HCT116 (cell line): ENCODE measurements around the gene CDC42EP5. TPM values are rescaled to one million over a fixed set of nuclear protein-coding genes. Genes with fewer than 3 reads are reported as not detected.

ENCODE experiments used
- ATAC-seq: fragments of 200-7000 bp; cut with Tn5 transposase; 2 replicates; pipeline ENCODE4 v1.9.1; 2020; ENCODE audit warnings: mild to moderate bottlenecking, moderate library complexity
- BruUV-seq: library from RNA; stranded (reverse); fragments of 400-500 nt; replicated peaks from 2 replicates; lab custom pipeline; 2021; lab: Mats Ljungman, UMichigan
- CTCF ChIA-PET: fragments of 300-600 bp; sonication (Branson Sonifier 250); formaldehyde crosslinking; loops from one replicate; lab custom pipeline; 2021; ENCODE audit warnings: antibody characterized with exemption; lab: Charles Lee
- POLR2A ChIA-PET: fragments of 300-600, 350-600 bp; sonication (Branson Sonifier 250); formaldehyde crosslinking; loops from one replicate; lab custom pipeline; 2021; ENCODE audit warnings: antibody characterized with exemption; lab: Charles Lee
- RAD21 ChIA-PET, 2 experiments: fragments of 300-600 bp; sonication (Branson Sonifier 250); formaldehyde crosslinking; loops; one replicate each; lab custom pipeline; 2023; ENCODE audit warnings: low total read pairs in 2 of 2; ENCODE audit not compliant: uncharacterized antibody in 2 of 2, unreplicated experiment in 2 of 2, low non-redundant PET in 1 of 2; lab: Charles Lee
- DNase-seq: peaks from one replicate; pipeline ENCODE4 v3.0.0-alpha.2; 2010; ENCODE audit warnings: low read depth, low spot score
- H2AFZ ChIP-seq: fragments of 200-600 bp; shearing (Covaris generic), sonication (generic); 2 replicates; pipeline ENCODE4 v1.6.1; 2017; ENCODE audit warnings: low read depth, mixed run types, mixed read lengths, antibody characterized with exemption, low read length; ENCODE audit not compliant: poor library complexity, severe bottlenecking
- H3K27ac ChIP-seq: 2 replicates; pipeline ENCODE4 v1.5.1; 2012; ENCODE audit warnings: low read depth, low read length
- H3K27me3 ChIP-seq: fragments of 200-600 bp; sonication (generic); 2 replicates; pipeline ENCODE4 v1.6.1; 2016; ENCODE audit warnings: mixed run types, low read length, mixed read lengths; ENCODE audit not compliant: insufficient read depth
- H3K36me3 ChIP-seq, 2 experiments: fragments of 200-500 bp in 1 of 2; fragments of 200-600 bp in 1 of 2; sonication (Bioruptor generic) in 1 of 2; sonication (generic) in 1 of 2; 2 replicates each; pipeline versions ENCODE4 v1.5.1 to v1.6.1; 2014 to 2016; ENCODE audit warnings: low read length in 2 of 2, inconsistent platforms in 1 of 2, mixed read lengths in 1 of 2, mixed run types in 1 of 2; ENCODE audit not compliant: insufficient read depth in 2 of 2, control insufficient read depth in 1 of 2
- H3K4me1 ChIP-seq, 2 experiments: fragments of 200-600 bp in 1 of 2; sonication (generic) in 1 of 2; 2 replicates each; pipeline versions ENCODE4 v1.5.1 to v1.6.1; 2012 to 2017; ENCODE audit warnings: low read length in 2 of 2, inconsistent platforms in 1 of 2, mild to moderate bottlenecking in 1 of 2, mixed read lengths in 1 of 2, mixed run types in 1 of 2, moderate library complexity in 1 of 2; ENCODE audit not compliant: insufficient read depth in 2 of 2, control insufficient read depth in 1 of 2
- H3K4me2 ChIP-seq: fragments of 200-600 bp; sonication (generic); 2 replicates; pipeline ENCODE4 v1.6.1; 2017; ENCODE audit warnings: mixed run types, low read length, mixed read lengths
- H3K4me3 ChIP-seq, 2 experiments: fragments of 200-600 bp in 1 of 2; sonication (generic) in 1 of 2; replicated peaks in 1 of 2; 2 replicates each; pipeline ENCODE4 v1.5.1; 2011 to 2016; ENCODE audit warnings: low read length in 2 of 2, control low read depth in 1 of 2, low read depth in 1 of 2, mild to moderate bottlenecking in 1 of 2, mixed read lengths in 1 of 2, mixed run types in 1 of 2
- H3K79me2 ChIP-seq: fragments of 200-600 bp; sonication (generic); 2 replicates; pipeline ENCODE4 v1.6.1; 2017; ENCODE audit warnings: mild to moderate bottlenecking, mixed run types, low read length, moderate library complexity, mixed read lengths; ENCODE audit not compliant: insufficient read depth
- H3K9ac ChIP-seq: fragments of 200-600 bp; sonication (generic); 2 replicates; pipeline ENCODE4 v1.6.1; 2016; ENCODE audit warnings: low read length, mixed read lengths
- H3K9me2 ChIP-seq: fragments of 200-600 bp; sonication (generic), shearing (Covaris generic); 2 replicates; pipeline ENCODE4 v1.6.1; 2017; ENCODE audit warnings: mixed run types, mild to moderate bottlenecking, moderate library complexity; ENCODE audit not compliant: insufficient read depth
- H3K9me3 ChIP-seq, 2 experiments: fragments of 200-500 bp in 1 of 2; fragments of 200-600 bp in 1 of 2; sonication (Bioruptor generic) in 1 of 2; sonication (generic) in 1 of 2; 2 replicates each; pipeline ENCODE4 v1.6.1; 2014 to 2017; ENCODE audit warnings: low read length in 2 of 2, mixed read lengths in 2 of 2, inconsistent platforms in 1 of 2, low read depth in 1 of 2, mild to moderate bottlenecking in 1 of 2, mixed run types in 1 of 2, moderate library complexity in 1 of 2; ENCODE audit not compliant: control insufficient read depth in 1 of 2, insufficient read depth in 1 of 2
- H4K20me1 ChIP-seq: fragments of 200-600 bp; sonication (generic), shearing (Covaris generic); 2 replicates; pipeline ENCODE4 v1.6.1; 2017; ENCODE audit warnings: mixed run types, mild to moderate bottlenecking, moderate library complexity; ENCODE audit not compliant: insufficient read depth
- ELF1 ChIP-seq: IDR thresholded peaks from 2 replicates; pipeline ENCODE4 v1.6.1; 2012; ENCODE audit warnings: low read depth, borderline replicate concordance
- JUND ChIP-seq: IDR thresholded peaks from 2 replicates; pipeline ENCODE4 v1.6.1; 2012
- SP1 ChIP-seq: IDR thresholded peaks from 2 replicates; pipeline ENCODE4 v1.6.1; 2012; ENCODE audit warnings: low read depth
- SRF ChIP-seq: IDR thresholded peaks from 2 replicates; pipeline ENCODE4 v1.6.1; 2012; ENCODE audit warnings: low read depth
- TCF7L2 ChIP-seq: IDR thresholded peaks from 2 replicates; pipeline ENCODE4 v1.7.0; 2011; ENCODE audit warnings: borderline replicate concordance, inconsistent platforms; ENCODE audit not compliant: insufficient read depth, insufficient read length; ENCODE audit errors: extremely low read depth
- YY1 ChIP-seq: IDR thresholded peaks from 2 replicates; pipeline ENCODE4 v1.6.1; 2011; ENCODE audit warnings: low read length, low read depth, moderate library complexity, mild to moderate bottlenecking; ENCODE audit not compliant: insufficient replicate concordance; ENCODE audit errors: extremely low read depth
- intact Hi-C: fragments of 100-400 bp; cut with micrococcal nuclease; formaldehyde crosslinking; loops from 2 replicates; pipeline ENCODE4 v1.10.0; 2022
- total RNA-seq: library from RNA; stranded (reverse); gene quantifications from one replicate; pipeline ENCODE4 v1.2.1, GENCODE V29; 2021; ENCODE audit not compliant: unreplicated experiment

Gene CDC42EP5
- total RNA-seq, 1 experiment from 2014 or later: 0.64 TPM

DNA sequence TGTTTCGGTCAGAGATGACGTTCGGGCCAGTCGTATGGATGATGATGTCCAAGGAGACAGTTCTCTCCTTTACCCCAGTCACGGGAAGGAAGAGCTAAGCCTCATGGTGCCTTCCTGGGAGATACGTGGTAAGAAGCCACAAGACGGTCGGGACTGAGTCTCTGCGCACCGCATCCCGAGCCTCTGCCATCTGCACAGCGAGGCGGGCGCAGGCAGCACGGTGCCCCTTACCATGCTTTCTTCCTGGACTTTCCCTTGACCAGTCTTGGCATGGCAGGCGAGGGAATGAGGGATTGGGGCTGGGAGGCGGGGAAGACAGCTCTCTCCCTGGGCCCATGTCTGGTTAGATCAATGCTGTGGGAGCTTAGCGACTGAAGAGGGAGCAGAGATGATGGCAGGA lies 19.5 kb upstream of the CDC42EP5 start:
- Histone ChIP-seq H3K9me3 (no peaks in the 10 kb centered on the region), H3K27me3 (peaks cover 26% of the 10 kb centered on the region), H3K36me3 (no peaks in the 10 kb centered on the region), H4K20me1 (no peaks in the 10 kb centered on the region), H3K4me2 (no peak overlapping the region), H3K9ac (no peak overlapping the region), H3K27ac (no peak overlapping the region), H3K4me1 (no peaks in the 10 kb centered on the region), H3K4me3 (no peak overlapping the region), H2AFZ (no peak overlapping the region), H3K9me2 (no peaks in the 10 kb centered on the region), H3K79me2 (no peaks in the 10 kb centered on the region)
- ATAC-seq (no peak), DNase-seq (no peak)
- ChIA-PET RAD21 (no interaction called here), POLR2A (no interaction called here), CTCF (no interaction called here)
- intact Hi-C loops: no loop called here
- TF ChIP-seq SRF (no peak), SP1 (no peak), ELF1 (no peak)
- no TSS peak for BruUV-seq

DNA sequence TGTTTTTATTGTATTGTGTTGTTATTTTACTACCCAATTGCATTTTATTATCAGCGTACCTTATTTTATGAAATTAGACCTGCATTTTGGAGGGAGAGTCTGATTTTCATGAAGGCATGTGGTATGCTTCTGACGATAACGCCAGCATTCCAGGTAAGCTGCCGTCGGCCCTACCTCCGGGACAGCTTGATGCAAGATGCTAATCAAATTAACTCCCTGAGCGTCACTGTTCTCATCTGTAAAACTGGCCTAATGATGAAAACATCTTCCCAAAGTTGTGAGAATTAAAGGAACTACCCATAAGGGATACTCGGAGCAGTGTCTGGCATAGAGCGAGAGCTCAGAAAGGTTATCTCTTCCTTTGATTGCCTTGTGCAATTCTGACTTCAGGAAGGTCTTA lies 16.7 kb upstream of the CDC42EP5 start:
- ChIA-PET CTCF (no interaction called here), POLR2A (no interaction called here), RAD21 (no interaction called here)
- DNase-seq (no peak), ATAC-seq (no peak)
- TF ChIP-seq SRF: no peak
- no peak for TF ChIP-seq SP1
- no peak for TF ChIP-seq YY1
- TF ChIP-seq TCF7L2: no peak
- no peak for TF ChIP-seq JUND
- H3K4me1 ChIP-seq: no peaks in the 10 kb centered on the region
- no peak overlapping the region for H3K27ac ChIP-seq
- no peak overlapping the region for H3K4me2 ChIP-seq
- no TSS peak for BruUV-seq
- H3K4me3 ChIP-seq: no peak overlapping the region
- no peak overlapping the region for H2AFZ ChIP-seq
- intact Hi-C loops: no loop called here
- no peaks in the 10 kb centered on the region for H3K9me2 ChIP-seq
- no peaks in the 10 kb centered on the region for H4K20me1 ChIP-seq
- H3K9ac ChIP-seq: no peak overlapping the region
- H3K36me3 ChIP-seq: no peaks in the 10 kb centered on the region
- peaks cover 25% of the 10 kb centered on the region for H3K27me3 ChIP-seq
- no peaks in the 10 kb centered on the region for H3K9me3 ChIP-seq
- no peaks in the 10 kb centered on the region for H3K79me2 ChIP-seq
